Stimulated activated naive B cell treated with anti-CD40 and anti-IgM and Interleukin-4, amounts not matched to agents 10 μg/mL and 1 μg/mL and 100 μg/mL, for 72 hours (primary cell): ENCODE measurements around the gene STXBP4.

Experiments used
- ATAC-seq, 2 donors: fragments of 150-1000 bp; cut with Tn5 transposase; replicated peaks; 2 replicates each; pipeline ENCODE4 v1.10.0; 2021; ENCODE audit warnings: moderate library complexity in 1 of 2
- DNase-seq: peaks from one replicate; pipeline ENCODE4 v3.0.0; 2021
- H3K27ac Mint-ChIP-seq: one replicate; pipeline ENCODE4 v1.8.0; 2022; ENCODE audit warnings: mild to moderate bottlenecking, mixed read lengths
- H3K27me3 Mint-ChIP-seq, 2 donors: one replicate each; pipeline ENCODE4 v1.8.0; 2022; ENCODE audit warnings: mixed read lengths in 2 of 2
- H3K36me3 Mint-ChIP-seq, 2 donors: one replicate each; pipeline ENCODE4 v1.8.0; 2022; ENCODE audit warnings: mixed read lengths in 2 of 2, mild to moderate bottlenecking in 1 of 2
- H3K4me1 Mint-ChIP-seq, 2 donors: one replicate each; pipeline ENCODE4 v1.8.0; 2022; ENCODE audit warnings: mixed read lengths in 2 of 2, mild to moderate bottlenecking in 1 of 2
- H3K4me3 Mint-ChIP-seq, 2 donors: one replicate each; pipeline ENCODE4 v1.8.0; 2022; ENCODE audit warnings: mild to moderate bottlenecking in 2 of 2, mixed read lengths in 2 of 2, moderate library complexity in 1 of 2
- H3K9me3 Mint-ChIP-seq, 2 donors: one replicate each; pipeline ENCODE4 v1.8.0; 2022; ENCODE audit warnings: mixed read lengths in 2 of 2, mild to moderate bottlenecking in 1 of 2

The STXBP4 gene

GRCh38 chr17:55202896-55203295, 234.3 kb downstream of the STXBP4 start:
- H3K36me3 Mint-ChIP-seq = peaks cover 0 to 3% of the 10 kb centered on the region in 2 donors
- ATAC-seq = no peak

GRCh38 chr17:55208078-55208812, 239.7 kb downstream of the STXBP4 start:
- Mint-ChIP-seq H3K4me1 (peaks cover 0 to 3% of the 10 kb centered on the region in 2 donors), H3K36me3 (peaks cover 0 to 3% of the 10 kb centered on the region in 2 donors), H3K27me3 (peaks cover 13% of the 10 kb centered on the region in 2 donors), H3K4me3 (no peak overlapping the region), H3K27ac (no peak overlapping the region), H3K9me3 (peaks cover 6 to 10% of the 10 kb centered on the region in 2 donors)
- no peak for ATAC-seq
- DNase-seq = no peak

More at GRCh38 chr17:55202896-55203295, 234.3 kb downstream of the STXBP4 start:
- DNase-seq = no peak
- Mint-ChIP-seq H3K9me3 (peaks cover 6 to 10% of the 10 kb centered on the region in 2 donors), H3K27me3 (peaks cover 18 to 19% of the 10 kb centered on the region in 2 donors), H3K4me3 (no peak overlapping the region), H3K4me1 (peaks cover 0 to 2% of the 10 kb centered on the region in 2 donors), H3K27ac (no peak overlapping the region)

GRCh38 chr17:55210292-55210691, 241.7 kb downstream of the STXBP4 start:
- Mint-ChIP-seq H3K36me3 (no peaks in the 10 kb centered on the region), H3K27ac (no peak overlapping the region), H3K9me3 (no peaks in the 10 kb centered on the region), H3K4me3 (no peak overlapping the region), H3K27me3 (peaks cover 0 to 7% of the 10 kb centered on the region in 2 donors), H3K4me1 (peaks cover 0 to 3% of the 10 kb centered on the region in 2 donors)
- ATAC-seq (no peak), DNase-seq (no peak)

- no peak overlapping the region for H3K4me3 Mint-ChIP-seq
- H3K9me3 Mint-ChIP-seq = no peaks in the 10 kb centered on the region
- DNase-seq (no peak), ATAC-seq (no peak)
- no peaks in the 10 kb centered on the region for H3K36me3 Mint-ChIP-seq
- H3K27me3 Mint-ChIP-seq = peaks cover 0 to 6% of the 10 kb centered on the region in 2 donors
- H3K27ac Mint-ChIP-seq = no peak overlapping the region
- H3K4me1 Mint-ChIP-seq = peaks cover 0 to 3% of the 10 kb centered on the region in 2 donors
Observed at GRCh38 chr17:55212880-55213279, 244.3 kb downstream of the STXBP4 start.

GRCh38 chr17:55215711-55216110, 247.1 kb downstream of the STXBP4 start:
- H3K27ac Mint-ChIP-seq = no peak overlapping the region

GRCh38 chr17:55216888-55217287, 248.3 kb downstream of the STXBP4 start:
- ATAC-seq = no peak
- H3K36me3 Mint-ChIP-seq = no peaks in the 10 kb centered on the region
- no peak overlapping the region for H3K4me3 Mint-ChIP-seq

More at GRCh38 chr17:55215711-55216110, 247.1 kb downstream of the STXBP4 start:
- Mint-ChIP-seq H3K4me3 (no peak overlapping the region), H3K36me3 (no peaks in the 10 kb centered on the region), H3K27me3 (peaks cover 6 to 11% of the 10 kb centered on the region in 2 donors), H3K9me3 (no peaks in the 10 kb centered on the region), H3K4me1 (no peaks in the 10 kb centered on the region)
- DNase-seq (no peak), ATAC-seq (no peak)

GRCh38 chr17:55219459-55219858, 250.9 kb downstream of the STXBP4 start:
- H3K4me3 Mint-ChIP-seq = no peak overlapping the region
- H3K27ac Mint-ChIP-seq = no peak overlapping the region
- DNase-seq (no peak), ATAC-seq (no peak)
- no peaks in the 10 kb centered on the region for H3K36me3 Mint-ChIP-seq
- H3K4me1 Mint-ChIP-seq = no peaks in the 10 kb centered on the region
- no peaks in the 10 kb centered on the region for H3K9me3 Mint-ChIP-seq
- peaks cover 13 to 17% of the 10 kb centered on the region in 2 donors for H3K27me3 Mint-ChIP-seq

More at GRCh38 chr17:55216888-55217287, 248.3 kb downstream of the STXBP4 start:
- Mint-ChIP-seq H3K27ac (no peak overlapping the region), H3K4me1 (no peaks in the 10 kb centered on the region), H3K27me3 (peaks cover 6 to 11% of the 10 kb centered on the region in 2 donors), H3K9me3 (no peaks in the 10 kb centered on the region)
- DNase-seq = no peak

GRCh38 chr17:55219934-55220333, 251.4 kb downstream of the STXBP4 start:
- H3K4me3 Mint-ChIP-seq = no peak overlapping the region
- peaks cover 15 to 17% of the 10 kb centered on the region in 2 donors for H3K27me3 Mint-ChIP-seq
- no peaks in the 10 kb centered on the region for H3K36me3 Mint-ChIP-seq
- ATAC-seq (no peak), DNase-seq (no peak)
- no peaks in the 10 kb centered on the region for H3K9me3 Mint-ChIP-seq
- no peaks in the 10 kb centered on the region for H3K4me1 Mint-ChIP-seq
- no peak overlapping the region for H3K27ac Mint-ChIP-seq
